CD14-positive monocyte (primary cell): ENCODE measurements around the gene AFF3. TPM values are rescaled to one million over a fixed set of nuclear protein-coding genes. Genes with fewer than 3 reads are reported as not detected.

ENCODE experiments used
- DNase-seq, 3 donors: peaks; one replicate each; pipeline ENCODE4 v3.0.0-alpha.2; 2011 to 2022
- H2AFZ ChIP-seq: 2 replicates; pipeline ENCODE4 v1.6.0; 2012; ENCODE audit warnings: mild to moderate bottlenecking, low read depth, low read length, inconsistent platforms; ENCODE audit not compliant: insufficient read depth, poor library complexity, severe bottlenecking
- H3K27ac ChIP-seq, 2 donors: 1 replicate in 1 of 2; 2 replicates in 1 of 2; pipeline ENCODE4 v1.5.1; 2012 to 2013; ENCODE audit warnings: low read length in 2 of 2, control low read depth in 1 of 2, inconsistent platforms in 1 of 2, low read depth in 1 of 2, mild to moderate bottlenecking in 1 of 2
- H3K27me3 ChIP-seq, 2 donors: one replicate each; pipeline versions ENCODE4 v1.6.0 to v1.6.1; 2011 to 2013; ENCODE audit warnings: low read length in 2 of 2; ENCODE audit not compliant: control insufficient read depth in 2 of 2, insufficient read depth in 2 of 2
- H3K36me3 ChIP-seq, 2 donors: replicated peaks in 1 of 2; 1 replicate in 1 of 2; 2 replicates in 1 of 2; pipeline versions ENCODE4 v1.5.1 to v1.6.1; 2012 to 2013; ENCODE audit warnings: low read length in 2 of 2, control low read depth in 1 of 2, inconsistent platforms in 1 of 2, mild to moderate bottlenecking in 1 of 2; ENCODE audit not compliant: insufficient read depth in 2 of 2, control insufficient read depth in 1 of 2
- H3K4me1 ChIP-seq, 2 donors: 1 replicate in 1 of 2; 2 replicates in 1 of 2; pipeline versions ENCODE4 v1.5.1 to v1.6.1; 2012 to 2013; ENCODE audit warnings: low read length in 2 of 2, control low read depth in 1 of 2, inconsistent platforms in 1 of 2, mild to moderate bottlenecking in 1 of 2, moderate library complexity in 1 of 2; ENCODE audit not compliant: insufficient read depth in 2 of 2, control insufficient read depth in 1 of 2
- H3K4me2 ChIP-seq: replicated peaks from 2 replicates; pipeline ENCODE3; 2012; ENCODE audit warnings: low read length, moderate library complexity, mild to moderate bottlenecking; ENCODE audit not compliant: poor library complexity, severe bottlenecking; ENCODE audit errors: extremely low read depth
- H3K4me3 ChIP-seq, 3 experiments: fragments of 200-600 bp in 1 of 3; sonication (generic) in 1 of 3; replicated peaks in 1 of 3; 1 replicate in 2 of 3; 2 replicates in 1 of 3; pipeline ENCODE4 v1.5.1; 2011 to 2013; ENCODE audit warnings: low read length in 3 of 3, mild to moderate bottlenecking in 3 of 3, control low read depth in 2 of 3, low read depth in 2 of 3, inconsistent platforms in 1 of 3, moderate library complexity in 1 of 3
- H3K79me2 ChIP-seq: 2 replicates; pipeline ENCODE4 v1.6.0; 2012; ENCODE audit warnings: mild to moderate bottlenecking, control low read depth, inconsistent platforms, low read length, moderate library complexity; ENCODE audit not compliant: insufficient read depth
- H3K9ac ChIP-seq: 2 replicates; pipeline ENCODE4 v1.6.0; 2017; ENCODE audit warnings: low read length, mild to moderate bottlenecking; ENCODE audit not compliant: insufficient read depth, poor library complexity, severe bottlenecking
- H3K9me3 ChIP-seq, 2 donors: replicated peaks in 1 of 2; 1 replicate in 1 of 2; 2 replicates in 1 of 2; pipeline versions ENCODE4 v1.5.1 to v1.6.1; 2012 to 2013; ENCODE audit warnings: low read length in 2 of 2, control low read depth in 1 of 2; ENCODE audit not compliant: control insufficient read depth in 1 of 2, insufficient read depth in 1 of 2
- H4K20me1 ChIP-seq: 2 replicates; pipeline ENCODE4 v1.6.0; 2012; ENCODE audit warnings: mild to moderate bottlenecking, low read length, control low read depth, moderate library complexity; ENCODE audit not compliant: insufficient read depth
- H3K27ac Mint-ChIP-seq, 7 donors: one replicate each; pipeline ENCODE4 v1.8.0; 2020; ENCODE audit warnings: mild to moderate bottlenecking in 7 of 7, mixed read lengths in 7 of 7, moderate library complexity in 6 of 7, inconsistent platforms in 2 of 7
- H3K27me3 Mint-ChIP-seq, 3 donors: one replicate each; pipeline ENCODE4 v1.8.0; 2021 to 2022; ENCODE audit warnings: low read depth in 3 of 3, mild to moderate bottlenecking in 3 of 3, mixed read lengths in 3 of 3, moderate library complexity in 3 of 3, inconsistent platforms in 1 of 3
- H3K36me3 Mint-ChIP-seq, 2 donors: one replicate each; pipeline ENCODE4 v1.8.0; 2020; ENCODE audit warnings: mixed read lengths in 2 of 2, inconsistent platforms in 1 of 2, mild to moderate bottlenecking in 1 of 2
- H3K4me1 Mint-ChIP-seq: one replicate; pipeline ENCODE4 v1.8.0; 2020; ENCODE audit warnings: mild to moderate bottlenecking, mixed read lengths
- H3K4me3 Mint-ChIP-seq, 2 donors: one replicate each; pipeline ENCODE4 v1.8.0; 2020; ENCODE audit warnings: mild to moderate bottlenecking in 2 of 2, mixed read lengths in 2 of 2, moderate library complexity in 1 of 2
- H3K9me3 Mint-ChIP-seq, 7 donors: one replicate each; pipeline ENCODE4 v1.8.0; 2020 to 2022; ENCODE audit warnings: mixed read lengths in 7 of 7, mild to moderate bottlenecking in 6 of 7, moderate library complexity in 6 of 7, inconsistent platforms in 2 of 7
- WGBS: methylation state at CpG from one replicate; pipeline ENCODE4 v1.1.5; 2013; ENCODE audit warnings: missing lambda C conversion rate; ENCODE audit not compliant: insufficient coverage; 5-methylcytosine and 5-hydroxymethylcytosine counted together
- intact Hi-C, 2 donors: fragments of 100-400 bp; cut with micrococcal nuclease; formaldehyde crosslinking; loops; one replicate each; pipeline versions ENCODE4 v1.15.0 to v1.15.1; 2023
- polyA plus RNA-seq, 3 donors: library from polyadenylated mRNA; depleted of rRNA in 1 of 3; unstranded in 2 of 3; stranded (reverse) in 1 of 3; fragments of 300-500 nt in 2 of 3; fragments of >200 nt in 1 of 3; fragmentation: Illumina TruSeq in 2 of 3; gene quantifications; 1 replicate in 2 of 3; 2 replicates in 1 of 3; pipeline ENCODE4 v1.2.3, GENCODE V29; 2012 to 2021
- TF ChIP-seq, protein P1 (sequence below): fragments of 200-600 bp; IDR thresholded peaks from one replicate; pipeline ENCODE4 v1.8.0; 2022; ENCODE audit warnings: antibody characterized with exemption, mild to moderate bottlenecking

AFF3 gene
- polyA plus RNA-seq, 3 donors = 0.17 to 4.1 (median 0.49) TPM

DNA sequence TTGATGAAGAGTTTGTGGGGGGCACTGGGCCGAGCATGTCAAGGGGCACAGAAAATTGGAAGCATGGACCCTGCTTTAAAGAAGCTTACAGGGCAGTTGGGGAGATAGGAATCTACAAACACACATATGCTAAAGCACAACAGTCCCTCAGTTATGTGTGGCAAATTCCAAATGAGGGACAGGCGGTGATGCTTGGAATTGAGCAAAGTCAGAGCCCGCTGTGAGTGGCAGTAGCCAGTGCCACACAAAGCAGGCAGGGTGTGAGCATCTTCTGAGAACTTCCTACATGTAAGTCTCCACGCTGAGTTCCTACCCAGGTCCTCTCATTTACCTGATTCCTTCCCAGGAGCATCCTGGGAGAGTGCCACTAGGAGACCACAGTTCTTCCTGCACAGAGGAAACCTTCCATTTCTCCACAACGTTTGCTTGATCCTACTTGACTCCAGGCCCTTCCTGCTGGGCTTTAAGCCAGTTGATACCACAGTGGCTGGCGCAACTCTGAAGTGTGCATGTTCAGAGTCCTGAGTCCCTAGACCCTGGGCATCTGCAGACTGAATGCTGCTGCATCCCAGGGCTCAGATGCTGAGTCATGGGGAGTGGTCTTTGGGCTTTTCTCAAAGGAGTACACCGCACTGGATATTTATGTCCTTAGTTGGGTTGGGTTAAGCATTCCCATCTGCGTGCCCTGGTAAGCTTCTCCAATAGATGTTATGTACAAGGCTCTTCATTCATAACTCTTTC, 365.3 kb downstream of the AFF3 start:
- Histone ChIP-seq H3K27me3 (no peaks in the 10 kb centered on the region), H3K4me1 (peaks cover 51 to 60% of the 10 kb centered on the region in 2 donors), H3K36me3 (no peaks in the 10 kb centered on the region), H3K79me2 (no peaks in the 10 kb centered on the region), H4K20me1 (no peaks in the 10 kb centered on the region), H3K9me3 (peaks cover 5 to 7% of the 10 kb centered on the region in 2 donors), H2AFZ (peak overlapping the region; percentile 23), H3K9ac (no peak overlapping the region), H3K27ac (peak overlapping the region in 1 of 2 donors; percentile 49), H3K4me3 (peak overlapping the region in 1 of 3 experiments; percentile 28), H3K4me2 (peak overlapping the region; percentile 20)
- peak overlapping the region in 5 of 7 donors; percentile 19 to 68 (median 62) for H3K27ac Mint-ChIP-seq
- H3K9me3 Mint-ChIP-seq = peaks cover 6 to 13% (median 9%) of the 10 kb centered on the region in 7 donors
- intact Hi-C loops = loop anchor here in 1 of 2 donors (10.0 kb wide), 1 partner anchor 222 kb away; no protein-coding TSS in a partner anchor
- WGBS = 70% methylated on average over 5 of the region's 8 CpGs
- no peak for DNase-seq
- TF ChIP-seq, protein P1, sequence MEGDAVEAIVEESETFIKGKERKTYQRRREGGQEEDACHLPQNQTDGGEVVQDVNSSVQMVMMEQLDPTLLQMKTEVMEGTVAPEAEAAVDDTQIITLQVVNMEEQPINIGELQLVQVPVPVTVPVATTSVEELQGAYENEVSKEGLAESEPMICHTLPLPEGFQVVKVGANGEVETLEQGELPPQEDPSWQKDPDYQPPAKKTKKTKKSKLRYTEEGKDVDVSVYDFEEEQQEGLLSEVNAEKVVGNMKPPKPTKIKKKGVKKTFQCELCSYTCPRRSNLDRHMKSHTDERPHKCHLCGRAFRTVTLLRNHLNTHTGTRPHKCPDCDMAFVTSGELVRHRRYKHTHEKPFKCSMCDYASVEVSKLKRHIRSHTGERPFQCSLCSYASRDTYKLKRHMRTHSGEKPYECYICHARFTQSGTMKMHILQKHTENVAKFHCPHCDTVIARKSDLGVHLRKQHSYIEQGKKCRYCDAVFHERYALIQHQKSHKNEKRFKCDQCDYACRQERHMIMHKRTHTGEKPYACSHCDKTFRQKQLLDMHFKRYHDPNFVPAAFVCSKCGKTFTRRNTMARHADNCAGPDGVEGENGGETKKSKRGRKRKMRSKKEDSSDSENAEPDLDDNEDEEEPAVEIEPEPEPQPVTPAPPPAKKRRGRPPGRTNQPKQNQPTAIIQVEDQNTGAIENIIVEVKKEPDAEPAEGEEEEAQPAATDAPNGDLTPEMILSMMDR = no peak
- no peak overlapping the region for H3K4me3 Mint-ChIP-seq
- H3K27me3 Mint-ChIP-seq = no peaks in the 10 kb centered on the region
- H3K36me3 Mint-ChIP-seq = peaks cover 6 to 9% of the 10 kb centered on the region in 2 donors
- peaks cover 65% of the 10 kb centered on the region for H3K4me1 Mint-ChIP-seq

DNA sequence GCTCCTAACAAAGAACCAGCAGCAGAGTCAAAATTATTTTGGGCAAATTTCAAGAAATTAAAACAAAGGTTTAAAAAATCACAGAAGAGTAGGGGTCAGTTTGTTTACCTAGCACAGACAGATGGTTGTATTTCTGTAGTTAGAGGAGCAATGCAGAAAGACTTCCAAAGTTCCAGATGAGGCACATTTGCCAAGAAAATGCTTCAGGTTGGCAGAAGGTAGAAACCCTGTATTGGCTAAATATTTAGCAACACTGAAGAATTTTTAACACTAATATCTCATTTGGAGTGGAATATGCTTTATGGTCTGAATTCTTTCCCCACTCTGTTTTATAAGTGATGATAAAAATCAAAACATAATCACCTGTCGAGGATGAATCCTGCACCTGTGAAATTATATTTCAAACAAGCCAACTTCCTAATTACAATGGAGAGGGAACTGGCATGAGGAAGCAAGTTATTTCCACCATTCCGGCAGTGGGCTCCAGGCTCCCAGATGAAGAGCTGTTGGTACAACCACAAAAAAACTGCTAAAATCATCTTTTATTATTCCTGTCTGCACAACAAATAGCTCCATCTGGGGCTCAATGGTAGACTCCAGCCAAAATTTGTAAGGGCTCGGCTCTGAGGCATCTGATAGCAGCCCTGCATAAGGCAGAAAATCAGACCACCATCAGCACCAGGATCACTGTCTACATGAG, 366.0 kb downstream of the AFF3 start:
- peak in 1 of 3 donors; percentile 22 for DNase-seq
- Histone ChIP-seq H3K4me1 (peaks cover 58 to 67% of the 10 kb centered on the region in 2 donors), H3K9me3 (peaks cover 5 to 7% of the 10 kb centered on the region in 2 donors), H3K4me3 (peak overlapping the region in 1 of 3 experiments; percentile 28), H3K27me3 (no peaks in the 10 kb centered on the region), H3K9ac (no peak overlapping the region), H3K36me3 (no peaks in the 10 kb centered on the region), H2AFZ (no peak overlapping the region), H3K27ac (peak overlapping the region in 1 of 2 donors; percentile 49), H3K4me2 (peak overlapping the region; percentile 20), H3K79me2 (no peaks in the 10 kb centered on the region), H4K20me1 (no peaks in the 10 kb centered on the region)
- TF ChIP-seq, protein P1 = no peak
- Mint-ChIP-seq H3K36me3 (peaks cover 4 to 9% of the 10 kb centered on the region in 2 donors), H3K4me1 (peaks cover 72% of the 10 kb centered on the region), H3K4me3 (no peak overlapping the region), H3K27me3 (no peaks in the 10 kb centered on the region), H3K27ac (peak overlapping the region in 5 of 7 donors; percentile 19 to 63 (median 38)), H3K9me3 (peaks cover 6 to 13% (median 9%) of the 10 kb centered on the region in 7 donors)
- intact Hi-C loops = loop anchor here in 1 of 2 donors (10.0 kb wide), 1 partner anchor 222 kb away; no protein-coding TSS in a partner anchor
- 0% methylated on average over 1 of the region's 3 CpGs for whole genome bisulfite sequencing
